OCI-LY7 (cell line): ENCODE data around the gene ASL. TPM values are rescaled to one million over a fixed set of nuclear protein-coding genes. Genes with fewer than 3 reads are reported as not detected.
A peak's percentile ranks its signal among the peaks of the same experiment; 100 is the strongest.
"Not testable (repeated sequence)": the region's sequence is repeated elsewhere in the genome, so short reads cannot be mapped to it uniquely, and the experiment has no call there.

Source experiments
- BruUV-seq: library from RNA; stranded (reverse); fragments of 400-500 nt; replicated peaks from 2 replicates; lab custom pipeline; 2021; lab: Mats Ljungman, UMichigan
- CTCF ChIA-PET: fragments of 300-600 bp; sonication (Branson Sonifier 250); formaldehyde crosslinking; loops from one replicate; lab custom pipeline; 2022; ENCODE audit warnings: antibody characterized with exemption; ENCODE audit not compliant: unreplicated experiment; lab: Charles Lee
- POLR2A ChIA-PET: fragments of 300-600 bp; sonication (Branson Sonifier 250); formaldehyde crosslinking; loops from one replicate; lab custom pipeline; 2022; ENCODE audit warnings: antibody characterized with exemption; lab: Charles Lee
- DNase-seq: peaks from one replicate; pipeline ENCODE4 v3.0.0-alpha.2; 2015; ENCODE audit warnings: low spot score
- H2AFZ ChIP-seq: fragments of 200-600 bp; sonication (generic), shearing (Covaris generic); 2 replicates; pipeline ENCODE4 v1.6.1; 2014; ENCODE audit warnings: mild to moderate bottlenecking, antibody characterized with exemption, low read length, moderate library complexity
- H3K27ac ChIP-seq: fragments of 200-600 bp; sonication (generic); 2 replicates; pipeline ENCODE4 v1.5.1; 2014; ENCODE audit warnings: mixed run types, low read depth, mild to moderate bottlenecking, moderate library complexity, low read length, inconsistent platforms; ENCODE audit not compliant: poor library complexity, severe bottlenecking
- H3K36me3 ChIP-seq: fragments of 200-600 bp; sonication (generic); 2 replicates; pipeline ENCODE4 v1.6.1; 2014; ENCODE audit warnings: mild to moderate bottlenecking, antibody characterized with exemption, low read length, moderate library complexity, mixed read lengths; ENCODE audit not compliant: insufficient read depth
- H3K4me1 ChIP-seq: fragments of 200-600 bp; sonication (generic); 2 replicates; pipeline ENCODE4 v1.5.1; 2014; ENCODE audit warnings: mild to moderate bottlenecking, low read length; ENCODE audit not compliant: insufficient read depth, poor library complexity, severe bottlenecking
- H3K4me2 ChIP-seq: fragments of 200-600 bp; sonication (generic); 2 replicates; pipeline ENCODE4 v1.6.1; 2014; ENCODE audit warnings: mild to moderate bottlenecking, low read length
- H3K4me3 ChIP-seq: fragments of 200-600 bp; sonication (generic); 2 replicates; pipeline ENCODE4 v1.5.1; 2014; ENCODE audit warnings: mild to moderate bottlenecking, low read depth, low read length; ENCODE audit not compliant: poor library complexity, severe bottlenecking
- H3K79me2 ChIP-seq: fragments of 200-600 bp; sonication (generic); 2 replicates; pipeline ENCODE4 v1.6.1; 2016; ENCODE audit warnings: low read depth, mild to moderate bottlenecking, low read length, moderate library complexity, mixed read lengths; ENCODE audit not compliant: insufficient read depth
- H3K9me2 ChIP-seq: fragments of 200-600 bp; sonication (generic); 2 replicates; pipeline ENCODE4 v1.6.1; 2016; ENCODE audit warnings: mild to moderate bottlenecking, low read length, mixed read lengths; ENCODE audit not compliant: insufficient read depth
- H3K9me3 ChIP-seq: fragments of 200-600 bp; sonication (generic); 2 replicates; pipeline ENCODE4 v1.6.1; 2014; ENCODE audit warnings: mild to moderate bottlenecking, mixed run types, low read length, mixed read lengths
- H4K20me1 ChIP-seq: fragments of 200-600 bp; sonication (generic); 2 replicates; pipeline ENCODE4 v1.6.1; 2014; ENCODE audit warnings: mild to moderate bottlenecking, antibody characterized with exemption, low read length, moderate library complexity, mixed read lengths; ENCODE audit not compliant: insufficient read depth
- EZH2phosphoT487 ChIP-seq: fragments of 200-600 bp; sonication (generic); IDR thresholded peaks from 2 replicates; pipeline ENCODE4 v1.6.1; 2018; ENCODE audit warnings: low read depth, borderline replicate concordance, mild to moderate bottlenecking, mixed run types, antibody characterized with exemption, low read length, moderate library complexity, mixed read lengths
- intact Hi-C: fragments of 100-400 bp; cut with micrococcal nuclease; formaldehyde crosslinking; loops from one replicate; pipeline ENCODE4 v1.10.0; 2022; ENCODE audit not compliant: unreplicated experiment
- total RNA-seq, 2 experiments: library from RNA; depleted of rRNA in 1 of 2; stranded (reverse); fragments of >200 nt in 1 of 2; shearing (Covaris generic) in 1 of 2; gene quantifications; 2 replicates each; pipeline ENCODE4 v1.2.3, GENCODE V29; 2014 to 2022
- TF ChIP-seq, protein P1 (sequence below): fragments of 200-600 bp; sonication (generic); conservative IDR thresholded peaks from 2 replicates; pipeline ENCODE4 v1.5.1; 2014; ENCODE audit warnings: mild to moderate bottlenecking, antibody characterized with exemption, low read length, moderate library complexity, mixed read lengths

Gene ASL
- total RNA-seq, 2 experiments from 2014 or later: 22.2 to 25.7 TPM

DNA sequence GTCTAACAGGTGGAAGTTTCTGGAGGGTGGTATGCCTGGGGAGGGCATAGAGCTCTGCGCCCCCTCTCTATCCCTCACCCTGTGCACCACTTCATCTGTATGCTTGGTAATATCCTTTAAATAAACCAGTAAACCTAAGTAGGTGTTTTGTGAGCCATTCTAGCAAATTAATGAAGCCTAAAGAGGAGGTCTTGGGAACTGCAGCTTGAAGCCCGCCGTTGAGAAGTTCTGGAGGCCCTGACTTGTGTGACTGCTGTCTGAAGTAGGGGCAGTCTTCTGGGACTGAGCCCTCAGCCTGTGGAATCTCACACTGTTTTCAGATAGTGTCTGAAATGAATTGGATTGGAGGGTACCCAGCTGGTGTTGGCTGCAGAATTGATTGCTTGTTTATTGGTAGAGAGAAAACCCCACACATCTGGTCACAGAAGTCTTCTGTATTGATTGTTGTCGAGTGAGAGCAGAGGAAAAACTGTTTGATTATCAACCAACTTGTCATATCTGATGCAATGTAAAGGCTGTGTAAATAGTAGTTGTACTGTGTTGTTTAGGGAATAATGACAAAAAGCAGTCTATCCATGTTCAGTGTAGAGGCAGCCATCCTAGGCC, 43.7 kb downstream of the ASL start:
- BruUV-seq: no TSS peak
- Histone ChIP-seq H2AFZ (no peak overlapping the region), H3K9me2 (no peaks in the 10 kb centered on the region), H3K4me2 (peak overlapping the region; percentile 40; the same call in 1 of the 2 replicates), H3K36me3 (peaks cover 63% of the 10 kb centered on the region), H3K79me2 (peaks cover 90% of the 10 kb centered on the region), H4K20me1 (peaks cover 16% of the 10 kb centered on the region), H3K4me3 (no peak overlapping the region), H3K9me3 (no peaks in the 10 kb centered on the region), H3K4me1 (peaks cover 34% of the 10 kb centered on the region), H3K27ac (no peak overlapping the region)
- ChIA-PET CTCF (no interaction called here), POLR2A (interaction anchor here (0.6 kb wide), 1 partner anchor 1183 kb away, joined by 3 read pairs; no protein-coding TSS in a partner anchor)
- no peak for DNase-seq
- intact Hi-C loops: loop anchor here (10.0 kb wide), 1 partner anchor 875 kb away; the partner anchor contains the start of genes SBDS and TYW1
- TF ChIP-seq, protein P1, sequence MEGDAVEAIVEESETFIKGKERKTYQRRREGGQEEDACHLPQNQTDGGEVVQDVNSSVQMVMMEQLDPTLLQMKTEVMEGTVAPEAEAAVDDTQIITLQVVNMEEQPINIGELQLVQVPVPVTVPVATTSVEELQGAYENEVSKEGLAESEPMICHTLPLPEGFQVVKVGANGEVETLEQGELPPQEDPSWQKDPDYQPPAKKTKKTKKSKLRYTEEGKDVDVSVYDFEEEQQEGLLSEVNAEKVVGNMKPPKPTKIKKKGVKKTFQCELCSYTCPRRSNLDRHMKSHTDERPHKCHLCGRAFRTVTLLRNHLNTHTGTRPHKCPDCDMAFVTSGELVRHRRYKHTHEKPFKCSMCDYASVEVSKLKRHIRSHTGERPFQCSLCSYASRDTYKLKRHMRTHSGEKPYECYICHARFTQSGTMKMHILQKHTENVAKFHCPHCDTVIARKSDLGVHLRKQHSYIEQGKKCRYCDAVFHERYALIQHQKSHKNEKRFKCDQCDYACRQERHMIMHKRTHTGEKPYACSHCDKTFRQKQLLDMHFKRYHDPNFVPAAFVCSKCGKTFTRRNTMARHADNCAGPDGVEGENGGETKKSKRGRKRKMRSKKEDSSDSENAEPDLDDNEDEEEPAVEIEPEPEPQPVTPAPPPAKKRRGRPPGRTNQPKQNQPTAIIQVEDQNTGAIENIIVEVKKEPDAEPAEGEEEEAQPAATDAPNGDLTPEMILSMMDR: no peak
- no peak for TF ChIP-seq EZH2phosphoT487

DNA sequence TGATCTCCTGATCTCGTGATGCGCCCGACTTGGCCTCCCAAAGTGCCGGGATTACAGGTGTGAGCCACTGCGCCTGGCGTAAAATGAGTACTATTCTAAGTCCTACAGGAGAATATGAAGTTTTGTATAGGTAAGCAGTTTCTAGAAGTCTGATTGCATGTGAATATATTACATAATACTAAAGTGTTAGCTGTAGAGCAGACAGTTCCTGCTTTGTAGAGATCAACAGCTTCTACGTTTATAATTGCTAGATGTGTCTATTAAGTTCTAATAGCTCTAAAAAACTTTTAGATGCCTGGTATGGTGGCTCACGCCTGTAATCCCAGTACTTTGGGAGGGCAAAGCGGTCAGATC, 47.5 kb downstream of the ASL start:
- BruUV-seq: no TSS peak
- Histone ChIP-seq H3K79me2 (peaks cover 96% of the 10 kb centered on the region), H3K4me1 (peaks cover 11% of the 10 kb centered on the region), H3K9me3 (no peaks in the 10 kb centered on the region), H3K36me3 (peaks cover 63% of the 10 kb centered on the region), H2AFZ (no peak overlapping the region), H3K4me2 (no peak overlapping the region), H4K20me1 (peaks cover 9% of the 10 kb centered on the region; the same call in 1 of the 2 replicates), H3K27ac (no peak overlapping the region), H3K9me2 (no peaks in the 10 kb centered on the region), H3K4me3 (no peak overlapping the region)
- DNase-seq: no peak
- intact Hi-C loops: no loop called here
- TF ChIP-seq, protein P1: no peak
- no peak for TF ChIP-seq EZH2phosphoT487
- POLR2A ChIA-PET: interaction anchor here (1.6 kb wide), 1 partner anchor 8 kb away, joined by 5 read pairs; the partner anchor contains the start of gene CRCP
- CTCF ChIA-PET: no interaction called here

DNA sequence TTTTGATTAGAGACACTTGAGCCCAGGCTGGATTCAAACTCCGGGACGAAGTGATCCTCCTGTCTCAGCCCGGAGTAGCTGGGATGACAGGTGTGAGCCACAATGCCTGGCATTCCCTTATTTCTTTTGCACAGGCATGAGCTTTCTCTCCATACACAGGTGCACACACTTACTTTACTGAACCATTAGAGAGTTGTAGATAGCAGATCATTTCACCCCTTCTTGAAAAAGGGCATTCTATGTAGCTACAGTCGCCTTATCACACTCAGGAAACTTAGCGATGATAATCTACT, 48.9 kb downstream of the ASL start:
- H4K20me1 ChIP-seq, H3K9me3 ChIP-seq, intact Hi-C loops, DNase-seq, H3K4me3 ChIP-seq, H3K4me2 ChIP-seq, H3K4me1 ChIP-seq, POLR2A ChIA-PET, H3K27ac ChIP-seq, CTCF ChIA-PET, BruUV-seq, H3K9me2 ChIP-seq, H2AFZ ChIP-seq: not testable (repeated sequence)
- H3K79me2 ChIP-seq: peaks cover 92% of the 10 kb centered on the region
- peaks cover 49% of the 10 kb centered on the region for H3K36me3 ChIP-seq
